ENCODE data around the gene ARHGEF28.

ARHGEF28 gene

DNA sequence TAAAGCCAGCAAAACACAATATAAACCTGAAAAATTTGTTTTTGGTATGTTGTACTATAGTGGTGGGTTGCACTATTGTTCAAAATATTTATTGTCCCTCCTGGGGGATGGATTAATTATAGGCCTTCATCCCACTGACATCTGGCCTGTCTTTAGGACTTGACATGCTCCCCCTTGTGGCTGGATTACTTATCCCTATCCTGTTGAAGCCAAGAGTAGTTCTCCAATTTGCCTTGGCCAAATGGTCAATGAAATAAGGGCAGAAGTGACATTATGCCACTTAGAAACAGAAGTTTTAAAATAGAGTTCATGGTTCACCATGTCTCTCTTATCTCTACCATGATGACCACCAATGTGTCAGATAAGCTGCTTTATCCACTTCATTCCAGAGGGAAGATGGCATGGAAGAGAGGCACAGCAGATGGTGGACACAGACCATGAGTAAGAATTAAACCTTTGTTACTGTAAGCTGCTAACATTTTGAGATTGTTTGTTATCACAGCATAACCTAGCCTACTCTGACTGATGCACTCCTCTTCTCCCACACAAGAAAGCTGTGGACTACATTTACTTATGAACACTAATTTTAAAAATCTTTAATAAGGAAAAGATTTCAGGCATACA, 29.2 kb upstream of the ARHGEF28 start:
- H3K4me3 ChIP-seq (ENCODE audit: low read length) = no peak overlapping the region
- no peak for DNase-seq (ENCODE audit: low read depth)
- TF ChIP-seq, protein P1, sequence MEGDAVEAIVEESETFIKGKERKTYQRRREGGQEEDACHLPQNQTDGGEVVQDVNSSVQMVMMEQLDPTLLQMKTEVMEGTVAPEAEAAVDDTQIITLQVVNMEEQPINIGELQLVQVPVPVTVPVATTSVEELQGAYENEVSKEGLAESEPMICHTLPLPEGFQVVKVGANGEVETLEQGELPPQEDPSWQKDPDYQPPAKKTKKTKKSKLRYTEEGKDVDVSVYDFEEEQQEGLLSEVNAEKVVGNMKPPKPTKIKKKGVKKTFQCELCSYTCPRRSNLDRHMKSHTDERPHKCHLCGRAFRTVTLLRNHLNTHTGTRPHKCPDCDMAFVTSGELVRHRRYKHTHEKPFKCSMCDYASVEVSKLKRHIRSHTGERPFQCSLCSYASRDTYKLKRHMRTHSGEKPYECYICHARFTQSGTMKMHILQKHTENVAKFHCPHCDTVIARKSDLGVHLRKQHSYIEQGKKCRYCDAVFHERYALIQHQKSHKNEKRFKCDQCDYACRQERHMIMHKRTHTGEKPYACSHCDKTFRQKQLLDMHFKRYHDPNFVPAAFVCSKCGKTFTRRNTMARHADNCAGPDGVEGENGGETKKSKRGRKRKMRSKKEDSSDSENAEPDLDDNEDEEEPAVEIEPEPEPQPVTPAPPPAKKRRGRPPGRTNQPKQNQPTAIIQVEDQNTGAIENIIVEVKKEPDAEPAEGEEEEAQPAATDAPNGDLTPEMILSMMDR (conservative IDR thresholded peaks at IDR 0.05; ENCODE audit: low read depth, low read length) = peak; percentile 69

DNA sequence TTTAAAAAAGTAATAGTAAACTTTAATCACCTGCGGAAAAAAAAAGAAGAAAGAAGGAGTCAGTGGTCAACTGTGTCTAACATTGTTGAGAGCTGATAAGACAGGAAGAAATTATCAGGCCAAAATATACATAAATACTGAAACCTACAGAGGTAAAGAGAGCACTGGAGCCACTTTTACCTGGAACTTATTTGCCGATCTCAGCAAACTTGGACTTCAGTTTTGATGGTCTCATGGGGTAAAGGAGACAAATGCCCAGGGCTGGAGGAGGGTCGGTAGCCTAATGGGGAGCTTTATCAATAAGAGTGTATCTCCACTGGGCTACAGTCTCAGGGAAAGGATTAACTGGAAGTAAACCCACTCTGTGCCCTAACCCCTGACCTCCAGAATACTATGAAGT, 26.6 kb upstream of the ARHGEF28 start:
- TF ChIP-seq, protein P1 (conservative IDR thresholded peaks at IDR 0.05; ENCODE audit: low read depth, low read length) = no peak
- no peak overlapping the region for H3K4me3 ChIP-seq (ENCODE audit: low read length)
- DNase-seq (ENCODE audit: low read depth) = no peak

DNA sequence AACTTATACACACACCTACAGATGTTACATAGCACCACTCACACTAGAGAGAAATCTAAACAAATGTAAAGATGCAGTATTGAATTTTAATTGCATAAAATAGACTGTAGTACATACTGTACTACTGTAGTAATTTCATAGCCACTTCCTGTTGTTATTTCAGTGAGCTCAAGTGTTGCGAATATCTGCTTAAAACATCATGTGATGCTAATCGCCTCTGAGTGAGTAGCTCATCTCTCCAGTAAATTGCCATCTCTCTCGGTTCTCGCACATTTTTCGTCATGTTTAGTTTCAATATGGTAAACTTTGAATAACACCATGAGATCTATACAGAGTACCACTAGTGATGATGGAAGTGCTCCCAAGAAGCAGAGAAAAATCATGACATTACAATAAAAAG, 22.0 kb upstream of the ARHGEF28 start:
- no peak overlapping the region for H3K4me3 ChIP-seq (ENCODE audit: low read length)
- no peak for DNase-seq (ENCODE audit: low read depth)
- TF ChIP-seq, protein P1 (conservative IDR thresholded peaks at IDR 0.05; ENCODE audit: low read depth, low read length) = no peak

DNA sequence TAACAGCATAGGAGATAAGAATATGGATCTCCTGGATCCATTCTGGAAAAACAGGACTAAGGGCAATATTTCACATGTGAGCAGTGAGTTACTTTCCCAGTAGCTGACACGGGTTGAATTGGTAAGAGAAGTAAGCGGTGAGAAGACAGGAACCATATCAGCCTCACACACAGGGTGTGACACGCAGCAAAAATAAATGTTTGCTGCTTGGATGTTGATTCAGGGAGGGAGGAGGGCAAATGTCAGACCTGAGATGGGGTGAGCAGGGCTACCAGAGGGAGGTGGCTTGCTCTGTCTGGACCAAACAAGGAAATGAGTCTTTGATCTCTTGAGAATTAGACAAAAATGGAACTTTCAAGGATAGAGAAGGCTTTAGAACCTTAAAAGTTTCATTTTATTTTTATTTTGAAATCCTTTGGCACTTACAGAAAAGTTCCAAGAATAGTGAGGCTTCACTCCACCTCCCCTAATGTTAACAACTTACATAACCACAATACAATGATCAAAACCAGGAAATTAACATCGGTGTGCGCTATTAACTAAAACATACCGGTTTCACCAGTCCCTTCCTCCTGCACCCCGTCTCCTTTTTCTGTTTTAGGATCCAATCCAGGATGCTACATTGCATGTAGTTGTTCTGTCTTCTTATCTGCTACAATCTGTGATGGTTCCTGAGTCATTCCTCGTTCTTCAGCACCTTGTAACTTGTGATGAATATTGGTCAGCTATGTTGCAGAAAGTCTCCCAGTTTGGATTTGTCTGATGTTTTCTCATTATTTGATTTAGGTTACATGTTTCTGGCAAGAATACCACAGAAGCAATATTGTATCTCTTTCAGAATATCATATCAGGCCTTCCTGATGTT, 20.5 kb upstream of the ARHGEF28 start:
- no peak for DNase-seq (ENCODE audit: low read depth)
- no peak overlapping the region for H3K4me3 ChIP-seq (ENCODE audit: low read length)

DNA sequence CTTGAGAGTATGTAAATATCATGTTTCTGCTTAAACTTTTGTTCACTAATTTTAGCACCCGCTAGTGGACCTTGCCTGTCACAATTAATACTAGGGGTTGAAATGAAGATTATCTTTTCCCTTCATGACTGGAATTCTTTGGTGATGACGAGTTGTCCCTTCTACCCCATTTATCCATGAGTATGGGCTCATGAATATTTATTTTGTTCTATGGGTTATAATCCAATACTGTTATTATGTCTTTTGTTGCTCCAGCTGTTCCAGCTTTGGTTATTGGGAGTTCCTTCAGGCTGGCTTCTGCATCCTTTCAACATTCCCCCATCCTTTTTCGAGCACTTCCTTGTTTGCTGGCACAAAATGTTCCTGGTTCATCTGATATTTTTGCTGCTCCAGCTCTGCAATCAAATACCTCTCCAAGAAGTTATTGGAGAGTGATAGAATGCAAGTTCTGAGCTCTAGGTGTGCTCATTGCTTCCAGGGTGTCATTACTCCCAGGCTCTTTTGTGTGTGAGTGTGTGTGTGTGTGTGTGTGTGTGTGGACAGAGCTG, 19.7 kb upstream of the ARHGEF28 start:
- DNase-seq (ENCODE audit: low read depth) = no peak
- no peak overlapping the region for H3K4me3 ChIP-seq (ENCODE audit: low read length)
- TF ChIP-seq, protein P1 (conservative IDR thresholded peaks at IDR 0.05; ENCODE audit: low read depth, low read length) = no peak

More for the DNA sequence above, 20.5 kb upstream of the ARHGEF28 start:
- TF ChIP-seq, protein P1 (conservative IDR thresholded peaks at IDR 0.05; ENCODE audit: low read depth, low read length) = no peak

DNA sequence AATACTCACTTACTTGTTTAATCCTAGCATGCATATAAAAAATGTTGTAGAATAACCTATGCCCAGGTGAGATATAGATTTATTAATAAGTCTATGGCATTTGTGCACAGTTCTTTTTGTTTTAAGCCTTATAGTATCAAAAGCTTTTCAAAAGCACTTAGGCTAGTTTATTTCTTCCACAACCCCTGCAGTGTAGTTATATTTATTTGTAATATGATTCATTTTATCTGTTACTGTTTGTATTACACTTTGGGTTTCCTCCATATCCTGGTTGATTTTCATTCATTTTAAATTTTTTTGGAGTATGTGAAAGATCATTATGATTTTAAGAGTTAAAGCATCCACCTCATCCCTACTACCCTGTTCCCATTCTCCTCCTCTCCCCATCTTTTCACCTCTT, 18.8 kb upstream of the ARHGEF28 start:
- DNase-seq (ENCODE audit: low read depth) = no peak
- TF ChIP-seq, protein P1 (conservative IDR thresholded peaks at IDR 0.05; ENCODE audit: low read depth, low read length) = no peak
- no peak overlapping the region for H3K4me3 ChIP-seq (ENCODE audit: low read length)
